Heart left ventricle (tissue), 13 donors: ENCODE measurements around the gene MCU.

ENCODE experiments used
- CTCF ChIP-seq, 12 donors: fragments of 200-600 bp; sonication (generic) in 4 of 12; IDR thresholded peaks; one replicate each; pipeline versions ENCODE4 v1.5.0 to v1.8.0; 2018 to 2022; ENCODE audit warnings: antibody characterized with exemption in 12 of 12, mild to moderate bottlenecking in 5 of 12
- POLR2A ChIP-seq, 2 donors: fragments of 450-650 bp; IDR thresholded peaks; one replicate each; pipeline ENCODE4 v1.6.1; 2017; ENCODE audit warnings: antibody characterized with exemption in 2 of 2, mild to moderate bottlenecking in 2 of 2, moderate library complexity in 2 of 2
- donor health status: ischemic (EF 13 %, LVEDD 7.1; RV severe dilation, severe dysfunction).
- donor health status: DM: no; HTN: yes; CAD: no.
- donor health status: DM: no; HTN: no; CAD: no.
- donor health status: ischemic (EF 25% LVEDD 6.9; RV normal size, moderate dysfunction).
- donor health status: ischemic (EF 25% LVEDD 5.7; RV mildly dilated, moderate dysfunction).
- donor health status: ischemic (EF 35%, LVEDD 5.7; RV mildly dilated, moderate dysfunction).
- donor health status: nonischemic (EF 11% LVEDD 7.7; RV severe dilation, severe dysfunction).
- donor health status: DM: yes; HTN: yes; CAD: no.
- donor health status: PGD.
- donor health status: ischemic (EF 29% LVEDD 5.4; RV normal size, mild dysfunction).
- donor health status: nonischemic (EF 23%, LVEDD 6.1; RV moderate dilation, normal function).

GRCh38 chr10:72850861-72851260, 158.9 kb downstream of the MCU start:
- TF ChIP-seq CTCF (IDR thresholded peaks at IDR 0.05) (no peak), POLR2A (IDR thresholded peaks at IDR 0.05) (no peak)
